Peyer's patch (tissue), 4 donors: ENCODE results near the gene FANCI. TPM values are rescaled to one million over a fixed set of nuclear protein-coding genes. Genes with fewer than 3 reads are reported as not detected.

Source experiments
- DNase-seq, 3 donors: peaks; one replicate each; pipeline ENCODE4 v3.0.0-alpha.2; 2017 to 2019
- H3K27ac ChIP-seq, 4 donors: fragments of 200-600 bp; sonication (generic); one replicate each; pipeline ENCODE4 v1.5.1; 2016 to 2019
- H3K27me3 ChIP-seq, 2 donors: fragments of 200-600 bp; sonication (generic); one replicate each; pipeline ENCODE4 v1.5.1; 2019
- H3K36me3 ChIP-seq, 3 donors: fragments of 200-600 bp; sonication (generic); one replicate each; pipeline ENCODE4 v1.5.1; 2016 to 2019
- H3K4me1 ChIP-seq, 4 donors: fragments of 200-600 bp; sonication (generic); one replicate each; pipeline ENCODE4 v1.5.1; 2016 to 2019
- H3K4me3 ChIP-seq, 4 donors: fragments of 200-600 bp; sonication (generic); 1 replicate in 3 of 4; 2 replicates in 1 of 4; pipeline ENCODE4 v1.5.1; 2016 to 2019; ENCODE audit warnings: mild to moderate bottlenecking in 1 of 4
- H3K9me3 ChIP-seq, 4 donors: fragments of 200-600 bp; sonication (generic); one replicate each; pipeline ENCODE4 v1.5.1; 2016 to 2019; ENCODE audit warnings: mild to moderate bottlenecking in 1 of 4
- POLR2A ChIP-seq, 2 donors: fragments of 450-650 bp; IDR thresholded peaks; one replicate each; pipeline ENCODE4 v1.5.1; 2017; ENCODE audit warnings: antibody characterized with exemption in 2 of 2, mild to moderate bottlenecking in 2 of 2, moderate library complexity in 2 of 2
- total RNA-seq, 4 donors: library from RNA; depleted of rRNA; stranded (reverse); fragments of >200 nt; gene quantifications; one replicate each; pipeline ENCODE4 v1.1.0, GENCODE V29; 2016
- TF ChIP-seq, protein P1 (sequence below), 6 experiments: fragments of 450-650 bp in 4 of 6; fragments of 200-600 bp in 2 of 6; sonication (generic) in 1 of 6; IDR thresholded peaks; one replicate each; pipeline ENCODE4 v1.5.1; 2017 to 2019; ENCODE audit warnings: antibody characterized with exemption in 6 of 6, mild to moderate bottlenecking in 3 of 6, moderate library complexity in 1 of 6

FANCI gene
- total RNA-seq, 4 donors from 2014 or later: 5.6 to 75.9 (median 10.8) TPM

DNA sequence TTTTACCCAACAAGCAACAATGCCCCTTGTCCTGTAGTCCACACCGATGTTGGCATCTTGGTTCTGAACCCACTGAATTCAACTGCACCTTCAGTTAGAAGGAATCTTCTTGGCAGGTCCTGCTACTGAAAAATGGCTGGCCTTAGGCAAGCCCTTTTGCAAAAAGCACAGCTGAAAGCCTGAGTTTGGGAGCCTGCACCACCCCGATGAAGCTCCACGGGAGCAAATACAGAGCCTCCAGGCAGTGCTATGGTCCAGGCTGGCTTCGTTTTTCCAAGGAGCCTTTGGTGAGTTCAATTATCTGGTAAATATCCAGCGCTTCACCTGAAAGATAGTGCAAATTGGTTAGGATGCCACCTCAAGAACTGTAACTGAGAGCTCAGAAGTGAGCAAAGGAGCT lies 72.7 kb downstream of the FANCI start:
- TF ChIP-seq, protein P1, sequence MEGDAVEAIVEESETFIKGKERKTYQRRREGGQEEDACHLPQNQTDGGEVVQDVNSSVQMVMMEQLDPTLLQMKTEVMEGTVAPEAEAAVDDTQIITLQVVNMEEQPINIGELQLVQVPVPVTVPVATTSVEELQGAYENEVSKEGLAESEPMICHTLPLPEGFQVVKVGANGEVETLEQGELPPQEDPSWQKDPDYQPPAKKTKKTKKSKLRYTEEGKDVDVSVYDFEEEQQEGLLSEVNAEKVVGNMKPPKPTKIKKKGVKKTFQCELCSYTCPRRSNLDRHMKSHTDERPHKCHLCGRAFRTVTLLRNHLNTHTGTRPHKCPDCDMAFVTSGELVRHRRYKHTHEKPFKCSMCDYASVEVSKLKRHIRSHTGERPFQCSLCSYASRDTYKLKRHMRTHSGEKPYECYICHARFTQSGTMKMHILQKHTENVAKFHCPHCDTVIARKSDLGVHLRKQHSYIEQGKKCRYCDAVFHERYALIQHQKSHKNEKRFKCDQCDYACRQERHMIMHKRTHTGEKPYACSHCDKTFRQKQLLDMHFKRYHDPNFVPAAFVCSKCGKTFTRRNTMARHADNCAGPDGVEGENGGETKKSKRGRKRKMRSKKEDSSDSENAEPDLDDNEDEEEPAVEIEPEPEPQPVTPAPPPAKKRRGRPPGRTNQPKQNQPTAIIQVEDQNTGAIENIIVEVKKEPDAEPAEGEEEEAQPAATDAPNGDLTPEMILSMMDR (IDR thresholded peaks at IDR 0.05): no peak
- no peak for TF ChIP-seq POLR2A (IDR thresholded peaks at IDR 0.05)
- H3K9me3 ChIP-seq: no peaks in the 10 kb centered on the region
- no peaks in the 10 kb centered on the region for H3K27me3 ChIP-seq
- no peak overlapping the region for H3K27ac ChIP-seq
- H3K36me3 ChIP-seq: peaks cover 0 to 71% (median 0%) of the 10 kb centered on the region in 3 donors
- no peak overlapping the region for H3K4me3 ChIP-seq
- H3K4me1 ChIP-seq: peaks cover 0 to under 1% (median 0%) of the 10 kb centered on the region in 4 donors
- no peak for DNase-seq

DNA sequence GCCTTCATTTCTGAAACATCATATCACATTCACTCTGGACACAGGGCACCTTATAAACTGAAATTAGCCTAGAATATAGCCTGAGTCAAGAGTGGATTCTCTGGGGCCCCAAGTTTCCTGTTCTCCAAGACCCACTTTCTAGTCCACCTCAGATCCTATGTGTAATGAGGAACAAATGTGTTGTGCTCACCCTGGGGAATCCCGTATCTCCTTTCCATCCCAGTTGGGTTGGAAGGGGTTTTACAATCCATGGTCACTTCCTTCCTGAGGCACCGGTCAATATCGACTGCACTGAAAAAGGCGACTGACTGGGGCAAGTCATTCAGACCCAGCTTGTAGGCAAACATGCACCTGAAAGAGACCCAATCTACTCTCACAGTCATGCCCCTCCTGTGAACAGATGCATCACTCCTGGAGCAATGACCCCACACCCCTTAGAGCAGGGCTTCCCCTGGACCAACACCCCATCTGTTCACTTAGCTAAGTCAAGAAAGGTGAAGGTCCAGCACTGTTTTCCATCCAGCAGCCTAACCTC lies 73.5 kb downstream of the FANCI start:
- peaks cover 0 to 8% (median 0%) of the 10 kb centered on the region in 4 donors for H3K4me1 ChIP-seq
- H3K4me3 ChIP-seq: no peak overlapping the region
- peaks cover 0 to 78% (median 0%) of the 10 kb centered on the region in 3 donors for H3K36me3 ChIP-seq
- no peak overlapping the region for H3K27ac ChIP-seq
- TF ChIP-seq POLR2A (IDR thresholded peaks at IDR 0.05): no peak
- TF ChIP-seq, protein P1 (IDR thresholded peaks at IDR 0.05): no peak
- no peaks in the 10 kb centered on the region for H3K9me3 ChIP-seq
- no peak for DNase-seq
- no peaks in the 10 kb centered on the region for H3K27me3 ChIP-seq

DNA sequence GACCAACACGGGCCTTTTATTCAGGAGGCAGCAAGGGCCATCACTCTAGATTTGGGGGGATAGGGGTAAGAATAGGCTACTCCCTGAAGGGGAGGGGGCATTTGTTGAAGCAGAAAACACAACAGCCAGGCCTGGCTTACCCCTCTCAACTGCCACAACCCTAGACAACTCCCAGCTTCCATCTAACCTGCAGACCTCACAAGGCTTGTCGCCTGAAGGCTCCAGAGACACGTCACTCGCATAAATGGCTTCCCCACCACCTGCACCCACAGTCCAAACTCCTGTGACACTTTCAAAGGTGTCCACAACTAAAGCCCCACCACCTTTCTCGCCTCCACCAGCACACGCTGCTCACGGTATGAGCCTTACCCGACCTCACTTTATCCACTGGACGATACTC lies 75.9 kb downstream of the FANCI start:
- Histone ChIP-seq H3K27ac (no peak overlapping the region), H3K36me3 (peaks cover 0 to 100% (median 0%) of the 10 kb centered on the region in 3 donors)

DNA sequence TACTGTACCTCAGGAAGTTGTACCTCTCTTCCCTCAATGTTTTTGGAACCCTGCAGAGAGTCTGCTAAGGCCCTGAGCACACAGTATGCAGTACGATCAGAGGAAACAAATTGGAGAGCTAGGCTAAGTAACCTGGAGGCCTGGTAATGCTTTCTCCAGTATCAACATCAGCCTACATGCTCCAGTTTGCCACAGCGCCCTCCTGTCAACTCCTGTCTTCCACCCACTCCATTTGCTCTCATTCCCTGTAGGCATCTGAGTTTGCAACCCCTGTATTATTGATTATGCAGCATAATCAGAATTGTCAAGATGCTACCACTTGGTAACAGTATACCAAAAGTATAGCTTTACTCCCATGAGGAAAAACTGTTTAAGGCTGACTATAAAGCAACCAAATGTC lies 76.4 kb downstream of the FANCI start:
- Histone ChIP-seq H3K27ac (no peak overlapping the region), H3K36me3 (peaks cover 0 to 98% (median 0%) of the 10 kb centered on the region in 3 donors), H3K4me1 (peaks cover 0 to 8% (median 0%) of the 10 kb centered on the region in 4 donors), H3K9me3 (no peaks in the 10 kb centered on the region), H3K4me3 (no peak overlapping the region), H3K27me3 (no peaks in the 10 kb centered on the region)
- TF ChIP-seq POLR2A (IDR thresholded peaks at IDR 0.05): no peak
- TF ChIP-seq, protein P1 (IDR thresholded peaks at IDR 0.05): no peak
- DNase-seq: no peak

More for the DNA sequence above, 75.9 kb downstream of the FANCI start:
- Histone ChIP-seq H3K9me3 (no peaks in the 10 kb centered on the region), H3K27me3 (no peaks in the 10 kb centered on the region), H3K4me1 (peaks cover 0 to 8% (median 0%) of the 10 kb centered on the region in 4 donors), H3K4me3 (no peak overlapping the region)
- no peak for DNase-seq
- TF ChIP-seq, protein P1 (IDR thresholded peaks at IDR 0.05): no peak
- TF ChIP-seq POLR2A (IDR thresholded peaks at IDR 0.05): no peak

DNA sequence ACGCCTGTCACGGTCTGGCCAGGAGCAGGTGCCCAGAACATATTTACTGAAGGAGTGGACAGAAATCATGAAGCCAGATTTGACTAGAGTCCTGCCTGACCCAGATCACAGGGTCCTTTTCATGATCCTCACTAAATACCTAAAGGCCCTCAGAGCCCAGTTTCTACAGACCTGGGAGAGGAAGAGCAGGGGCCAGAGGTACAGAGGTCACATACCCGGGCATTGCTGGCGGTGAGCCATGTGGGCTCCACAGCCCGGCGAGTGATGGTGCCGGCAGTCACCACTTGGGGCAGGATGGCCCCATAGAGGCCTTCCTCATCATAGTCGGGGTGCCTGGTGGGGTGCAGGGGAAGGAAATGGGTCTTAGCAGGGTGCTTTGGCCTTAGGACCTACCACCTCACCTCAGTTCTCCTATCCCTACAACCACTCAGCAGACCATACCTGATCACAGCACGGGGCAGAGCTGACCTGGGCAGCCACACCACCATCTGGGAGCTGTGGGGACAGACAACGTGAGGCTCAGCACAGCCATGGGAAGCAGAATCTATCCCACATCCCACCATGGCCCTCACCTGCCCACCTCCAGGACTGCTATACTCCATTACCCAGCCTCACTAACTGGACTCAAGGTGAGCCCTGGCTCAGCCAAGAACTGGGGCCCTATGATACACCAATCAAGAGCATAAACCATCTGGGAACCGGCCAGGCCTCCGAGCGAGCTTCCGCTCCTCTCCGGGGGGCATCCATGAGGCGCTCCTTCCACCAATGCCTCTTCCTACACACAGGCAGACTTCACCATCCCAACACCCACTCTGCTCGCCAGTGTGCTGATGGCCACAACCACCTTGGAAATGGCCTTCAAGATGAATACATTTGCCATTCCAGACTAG lies 78.0 kb downstream of the FANCI start:
- H3K4me3 ChIP-seq: no peak overlapping the region
- peaks cover 0 to 8% (median 0%) of the 10 kb centered on the region in 4 donors for H3K4me1 ChIP-seq
- H3K27me3 ChIP-seq: no peaks in the 10 kb centered on the region
- no peaks in the 10 kb centered on the region for H3K9me3 ChIP-seq
- H3K36me3 ChIP-seq: peaks cover 0 to 98% (median 5%) of the 10 kb centered on the region in 3 donors
- peak overlapping the region in 1 of 4 donors; percentile 19 for H3K27ac ChIP-seq
- TF ChIP-seq, protein P1 (IDR thresholded peaks at IDR 0.05): peak in 3 of 6 experiments; percentile 23 to 39 (median 35)
- no peak for TF ChIP-seq POLR2A (IDR thresholded peaks at IDR 0.05)
- DNase-seq: peak in 1 of 3 donors; percentile 69
